CD4-positive, alpha-beta T cell treated with Interleukin-17A for 4 hours (primary cell): ENCODE measurements around the gene D2HGDH.
A peak's percentile ranks its signal among the peaks of the same experiment; 100 is the strongest.
"Not testable (repeated sequence)": the region's sequence is repeated elsewhere in the genome, so short reads cannot be mapped to it uniquely, and the experiment has no call there.

Source experiments
- DNase-seq: peaks from one replicate; pipeline ENCODE4 v3.0.0-alpha.2; 2020; ENCODE audit warnings: mixed read lengths

D2HGDH gene

GRCh38 chr2:241796610-241797138, 62.2 kb downstream of the D2HGDH start:
- no peak for DNase-seq

- no peak for DNase-seq
Measured at GRCh38 chr2:241797441-241798080, 63.1 kb downstream of the D2HGDH start.

GRCh38 chr2:241798081-241798630, 63.7 kb downstream of the D2HGDH start:
- DNase-seq = no peak

- no peak for DNase-seq
Measured at GRCh38 chr2:241798631-241799521, 64.4 kb downstream of the D2HGDH start.

GRCh38 chr2:241799522-241800197, 65.2 kb downstream of the D2HGDH start:
- no peak for DNase-seq

GRCh38 chr2:241800198-241800903, 65.9 kb downstream of the D2HGDH start:
- DNase-seq = not testable (repeated sequence)

GRCh38 chr2:241801611-241802420, 67.4 kb downstream of the D2HGDH start:
- no peak for DNase-seq

- DNase-seq = no peak
Measured at GRCh38 chr2:241802421-241803318, 68.2 kb downstream of the D2HGDH start.

- DNase-seq = peak; percentile 38
Measured at GRCh38 chr2:241803387-241804325, 69.2 kb downstream of the D2HGDH start.

- peak; percentile 13 for DNase-seq
Measured at GRCh38 chr2:241804326-241805229, 70.1 kb downstream of the D2HGDH start.

GRCh38 chr2:241806217-241806616, 71.8 kb downstream of the D2HGDH start:
- not testable (repeated sequence) for DNase-seq

- DNase-seq = no peak
Measured at GRCh38 chr2:241808051-241808720, 73.8 kb downstream of the D2HGDH start.

GRCh38 chr2:241808721-241809382, 74.4 kb downstream of the D2HGDH start, which contains the start of gene NEU4:
NEU4 (plus strand) TSS chr2:241809193; CDS start chr2:241814485, 5,292 bp downstream.
- DNase-seq = no peak

- no peak for DNase-seq
Measured at GRCh38 chr2:241809383-241810306, 75.2 kb downstream of the D2HGDH start.
